Measurements from ENCODE around the gene GLI3. TPM values are rescaled to one million over a fixed set of nuclear protein-coding genes. Genes with fewer than 3 reads are reported as not detected.

The GLI3 gene
- total and polyA plus RNA-seq, 2 donors (not counting 1 experiment from before 2014, with no cell fraction given) = 6.4 to 6.5 TPM

GRCh38 chr7:41912426-41912825 is 324.6 kb downstream of the GLI3 start:
- no peaks in the 10 kb centered on the region for H4K20me1 ChIP-seq (ENCODE audit: control insufficient read depth, extremely low read depth, insufficient read depth, low read length)
- DNase-seq (ENCODE audit: low read depth in 2 of 2) = no peak
- peak overlapping the region; percentile 84 for H3K27ac ChIP-seq (ENCODE audit: insufficient read depth, low read length)
- H3K9ac ChIP-seq (ENCODE audit: insufficient read depth, low read length) = peak overlapping the region; percentile 41
- H3K36me3 ChIP-seq (ENCODE audit: control insufficient read depth, insufficient read depth, low read length) = no peaks in the 10 kb centered on the region
- H2AFZ ChIP-seq (ENCODE audit: low read length) = peak overlapping the region; percentile 24
- peaks cover 26% of the 10 kb centered on the region for H3K4me1 ChIP-seq (ENCODE audit: control insufficient read depth, extremely low read depth, insufficient read depth, low read length)
- TF ChIP-seq EZH2 (IDR thresholded peaks at IDR 0.05; ENCODE audit: low read length, missing control alignments) (no peak), CTCF (conservative IDR thresholded peaks at IDR 0.05 in 1 of 2, IDR thresholded peaks at IDR 0.05 in 1 of 2; ENCODE audit: low read depth in 1 of 2, low read length in 2 of 2) (no peak)
- no peaks in the 10 kb centered on the region for H3K79me2 ChIP-seq (ENCODE audit: control insufficient read depth, insufficient read depth, low read length)
- no peaks in the 10 kb centered on the region for H3K9me3 ChIP-seq (ENCODE audit: control insufficient read depth, insufficient read depth, low read depth, low read length)
- peak overlapping the region; percentile 30 for H3K4me2 ChIP-seq (ENCODE audit: extremely low read depth, insufficient read depth, low read length)
- H3K27me3 ChIP-seq (ENCODE audit: control insufficient read depth, insufficient read depth, low read length) = no peaks in the 10 kb centered on the region
- H3K4me3 ChIP-seq (replicated peaks in 1 of 4; ENCODE audit: control extremely low read depth in 1 of 4, insufficient read depth in 1 of 4, low read depth in 3 of 4, low read length in 4 of 4) = no peak overlapping the region

DNA sequence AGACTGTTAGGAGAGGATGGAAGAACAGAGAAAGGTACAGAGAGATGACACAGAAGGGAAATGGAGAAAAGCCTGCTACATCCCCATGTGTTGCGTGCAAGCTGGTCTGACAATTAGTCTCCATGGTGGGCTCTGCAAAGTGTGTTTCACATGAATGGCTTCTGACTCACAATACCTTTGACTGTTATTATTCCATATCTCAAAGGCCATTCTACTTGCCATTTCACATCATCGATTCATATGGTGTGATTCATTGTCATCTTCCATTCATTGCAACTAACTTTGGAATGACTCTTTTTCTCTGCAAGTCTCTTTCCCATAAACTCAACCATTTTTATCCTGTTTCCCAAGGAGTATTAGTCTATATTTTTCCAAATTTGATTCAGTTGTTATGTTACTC is 325.2 kb downstream of the GLI3 start:
- H3K27me3 ChIP-seq (ENCODE audit: control insufficient read depth, insufficient read depth, low read length) = no peaks in the 10 kb centered on the region
- H3K4me1 ChIP-seq (ENCODE audit: control insufficient read depth, extremely low read depth, insufficient read depth, low read length) = peaks cover 26% of the 10 kb centered on the region
- H3K79me2 ChIP-seq (ENCODE audit: control insufficient read depth, insufficient read depth, low read length) = no peaks in the 10 kb centered on the region
- no peaks in the 10 kb centered on the region for H4K20me1 ChIP-seq (ENCODE audit: control insufficient read depth, extremely low read depth, insufficient read depth, low read length)
- H3K9ac ChIP-seq (ENCODE audit: insufficient read depth, low read length) = no peak overlapping the region
- no peak overlapping the region for H3K4me2 ChIP-seq (ENCODE audit: extremely low read depth, insufficient read depth, low read length)
- no peaks in the 10 kb centered on the region for H3K36me3 ChIP-seq (ENCODE audit: control insufficient read depth, insufficient read depth, low read length)
- H3K9me3 ChIP-seq (ENCODE audit: control insufficient read depth, insufficient read depth, low read depth, low read length) = no peaks in the 10 kb centered on the region
- no peak overlapping the region for H3K4me3 ChIP-seq (replicated peaks in 1 of 4; ENCODE audit: control extremely low read depth in 1 of 4, insufficient read depth in 1 of 4, low read depth in 3 of 4, low read length in 4 of 4)
- DNase-seq (ENCODE audit: low read depth in 2 of 2) = peak; percentile 41 to 95
- no peak for TF ChIP-seq EZH2 (IDR thresholded peaks at IDR 0.05; ENCODE audit: low read length, missing control alignments)
- no peak for TF ChIP-seq CTCF (conservative IDR thresholded peaks at IDR 0.05 in 1 of 2, IDR thresholded peaks at IDR 0.05 in 1 of 2; ENCODE audit: low read depth in 1 of 2, low read length in 2 of 2)
- H2AFZ ChIP-seq (ENCODE audit: low read length) = no peak overlapping the region
- H3K27ac ChIP-seq (ENCODE audit: insufficient read depth, low read length) = peak overlapping the region; percentile 84

All from fibroblast of lung (primary cell).